GM12878 (cell line): ENCODE data around the gene PTPRM. TPM values are rescaled to one million over a fixed set of nuclear protein-coding genes. Genes with fewer than 3 reads are reported as not detected.

Experiments used
- ATAC-seq: fragments of 200-7000 bp; cut with Tn5 transposase; 3 replicates; pipeline ENCODE4 v1.9.1; 2020; ENCODE audit warnings: mild to moderate bottlenecking, moderate library complexity
- BruUV-seq: library from RNA; stranded (reverse); fragments of 400-500 nt; replicated peaks from 2 replicates; lab custom pipeline; 2021; lab: Mats Ljungman, UMichigan
- CTCF ChIA-PET: fragments of 300-600 bp; sonication (Branson Sonifier 250); formaldehyde crosslinking; extraction: SDS; loops from one replicate; lab custom pipeline; 2021; ENCODE audit warnings: inconsistent platforms; lab: Yijun Ruan, JAX
- POLR2A ChIA-PET: fragments of 350-600 bp; formaldehyde crosslinking; extraction: SDS; loops from one replicate; lab custom pipeline; 2021; ENCODE audit warnings: inconsistent platforms; lab: Charles Lee
- RAD21 ChIA-PET: fragments of 300-600 bp; sonication (Branson Sonifier 250); formaldehyde crosslinking; loops from one replicate; lab custom pipeline; 2023; ENCODE audit warnings: antibody characterized with exemption; ENCODE audit not compliant: unreplicated experiment; lab: Charles Lee
- SMC1A ChIA-PET: fragments of 300-600 bp; sonication (Branson Sonifier 250); formaldehyde crosslinking; loops from one replicate; lab custom pipeline; 2023; ENCODE audit not compliant: unreplicated experiment, uncharacterized antibody; lab: Charles Lee
- DNase-seq: peaks from one replicate; pipeline ENCODE4 v3.0.0-alpha.2; 2011; ENCODE audit warnings: low read depth, low spot score
- FAIRE-seq: peaks from 3 replicates; lab custom pipeline; 2011; peaks lifted over from hg19 to GRCh38; lab: Jason Lieb, UNC
- H2AFZ ChIP-seq: 2 replicates; pipeline ENCODE4 v1.6.0; 2011; ENCODE audit warnings: low read depth, low read length, control low read depth; ENCODE audit not compliant: control insufficient read depth
- H3K27ac ChIP-seq: 2 replicates; pipeline ENCODE4 v1.5.1; 2011; ENCODE audit warnings: control low read depth; ENCODE audit not compliant: control insufficient read depth, insufficient read depth
- H3K27me3 ChIP-seq, 2 experiments: replicated peaks in 1 of 2; 2 replicates each; pipeline versions ENCODE4 v1.6.0 to v1.6.1; 2011; ENCODE audit warnings: low read length in 1 of 2; ENCODE audit not compliant: control insufficient read depth in 2 of 2, insufficient read depth in 2 of 2
- H3K36me3 ChIP-seq, 2 experiments: 2 replicates each; pipeline ENCODE4 v1.5.1; 2011; ENCODE audit warnings: low read length in 1 of 2; ENCODE audit not compliant: control insufficient read depth in 2 of 2, insufficient read depth in 2 of 2
- H3K4me1 ChIP-seq: 2 replicates; pipeline ENCODE4 v1.6.1; 2011; ENCODE audit warnings: mild to moderate bottlenecking, low read length, moderate library complexity, mixed read lengths; ENCODE audit not compliant: control insufficient read depth, insufficient read depth
- H3K4me2 ChIP-seq: 2 replicates; pipeline ENCODE4 v1.6.0; 2011; ENCODE audit warnings: control low read depth; ENCODE audit not compliant: control insufficient read depth, insufficient read depth
- H3K4me3 ChIP-seq: fragments of 200-600 bp; sonication (generic); 2 replicates; pipeline ENCODE4 v1.5.1; 2016
- H3K79me2 ChIP-seq: 2 replicates; pipeline ENCODE4 v1.6.0; 2011; ENCODE audit warnings: low read length; ENCODE audit not compliant: control insufficient read depth, insufficient read depth
- H3K9ac ChIP-seq: 2 replicates; pipeline ENCODE4 v1.8.0; 2011; ENCODE audit warnings: low read length, control low read depth, mixed read lengths; ENCODE audit not compliant: control insufficient read depth, insufficient read depth
- H3K9me3 ChIP-seq: replicated peaks from 3 replicates; pipeline ENCODE4 v1.5.1; 2011; ENCODE audit warnings: mild to moderate bottlenecking, low read length; ENCODE audit not compliant: control insufficient read depth, insufficient read depth
- H4K20me1 ChIP-seq: 2 replicates; pipeline ENCODE4 v1.6.0; 2011; ENCODE audit not compliant: control insufficient read depth, insufficient read depth
- CBX5 ChIP-seq: sonication (generic); IDR thresholded peaks from 2 replicates; pipeline ENCODE4 v1.6.1; 2016; ENCODE audit warnings: low read depth, moderate library complexity, mild to moderate bottlenecking, inconsistent platforms
- PAX8 ChIP-seq: fragments of 450-650 bp; IDR thresholded peaks from 2 replicates; pipeline ENCODE4 v1.6.1; 2017; ENCODE audit warnings: mild to moderate bottlenecking, moderate library complexity
- TBL1XR1 ChIP-seq: IDR thresholded peaks from 2 replicates; pipeline ENCODE4 v1.6.1; 2012; ENCODE audit warnings: low read depth, low read length, improper control_type of control experiment
- WRNIP1 ChIP-seq: IDR thresholded peaks from 2 replicates; pipeline ENCODE4 v1.6.1; 2011; ENCODE audit warnings: low read depth, low read length, improper control_type of control experiment, borderline replicate concordance
- ZNF207 ChIP-seq: fragments of 450-650 bp; IDR thresholded peaks from 2 replicates; pipeline ENCODE4 v1.6.1; 2014; ENCODE audit warnings: antibody characterized with exemption, mild to moderate bottlenecking, borderline replicate concordance
- WGBS: methylation state at CpG from one replicate; pipeline ENCODE4 v1.1.6; 2016; ENCODE audit warnings: low lambda C conversion rate; ENCODE audit not compliant: insufficient replicate concordance, insufficient coverage; ENCODE audit errors: missing lambda C conversion rate; 5-methylcytosine and 5-hydroxymethylcytosine counted together
- in situ Hi-C: fragments of 300-500 bp; cut with MboI; formaldehyde crosslinking; loops from 9 replicates; pipeline ENCODE4 v1.14.3; 2018; ENCODE audit warnings: mixed read lengths
- intact Hi-C: fragments of 100-400 bp; cut with micrococcal nuclease; formaldehyde crosslinking; loops from one replicate; pipeline ENCODE4 v1.14.2; 2022; ENCODE audit not compliant: unreplicated experiment
- polyA plus RNA-seq, 11 experiments: library from polyadenylated mRNA; depleted of rRNA in 4 of 11; unstranded in 6 of 11; stranded (reverse) in 5 of 11; fragments of >200 nt; fragmentation: Nextera tagmentation in 4 of 11; fragmentation: Illumina TruSeq in 1 of 11; extraction: Ambion mirVana in 4 of 11; extraction: Trizol in 1 of 11; gene quantifications; 1 replicate in 1 of 11; 2 replicates in 10 of 11; pipeline versions ENCODE4 v1.2.1 to v1.2.3, GENCODE V29; 2011 to 2016; ENCODE audit warnings: inconsistent platforms in 2 of 11, missing spikeins in 2 of 11, low read depth in 1 of 11
- total RNA-seq, 4 experiments: library from RNA; depleted of rRNA in 3 of 4; stranded (reverse); fragments of >200 nt in 3 of 4; fragmentation: Illumina TruSeq in 1 of 4; extraction: Trizol in 1 of 4; gene quantifications; 2 replicates each; pipeline versions ENCODE4 v1.2.1 to v1.2.3, GENCODE V29; 2013 to 2021
- TF ChIP-seq, protein P1 (sequence below): IDR thresholded peaks from 2 replicates; pipeline ENCODE4 v1.6.1; 2011; ENCODE audit warnings: low read depth, mild to moderate bottlenecking, low read length, moderate library complexity, borderline replicate concordance; ENCODE audit errors: extremely low read depth

The PTPRM gene
- total and polyA plus RNA-seq, 10 of the 15 experiments (the other 5 are each of a cell fraction or from before 2014, with no cell fraction given) = 0.07 to 22.6 (median 0.60) TPM

DNA sequence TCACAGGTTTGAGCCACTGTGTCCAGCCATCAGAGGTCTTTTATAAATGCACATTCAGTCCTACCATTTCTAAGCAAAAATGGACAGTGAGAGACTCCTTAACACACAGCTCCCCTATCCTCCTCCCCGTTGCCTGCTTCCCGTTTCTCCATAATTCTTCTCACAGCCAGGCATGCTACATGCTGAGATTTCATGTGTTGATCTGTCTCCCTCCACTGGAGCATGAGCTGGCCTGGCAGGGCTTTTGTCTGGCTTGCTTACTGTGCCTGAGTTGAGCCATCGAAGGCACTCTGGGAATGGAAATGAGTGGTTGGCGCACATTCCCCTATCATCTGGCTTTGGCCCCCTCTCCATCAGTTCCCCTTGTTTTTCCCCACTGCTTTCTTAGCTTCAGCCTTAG lies 413.5 kb downstream of the PTPRM start:
- no peak overlapping the region for H2AFZ ChIP-seq

DNA sequence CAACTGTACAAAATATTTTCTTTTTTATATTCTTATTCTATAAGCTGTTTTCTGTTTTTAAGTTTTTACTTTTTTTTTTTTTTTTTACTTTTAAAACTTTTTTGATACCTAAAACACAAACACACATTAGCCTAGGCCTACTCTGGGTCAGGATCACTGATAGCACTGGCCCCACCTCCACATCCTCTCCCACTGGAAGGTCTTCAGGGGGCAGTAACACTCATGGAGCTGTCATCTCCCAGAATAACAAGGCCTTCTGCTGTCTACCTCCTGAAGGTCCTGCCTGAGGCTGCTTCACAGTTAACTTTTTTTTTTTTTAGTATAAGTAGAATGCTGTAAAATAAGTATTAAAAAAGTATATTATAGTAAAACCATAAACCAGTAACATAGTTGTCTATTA lies 415.1 kb downstream of the PTPRM start:
- ATAC-seq = no peak
- no peaks in the 10 kb centered on the region for H3K9me3 ChIP-seq
- H2AFZ ChIP-seq = no peak overlapping the region
- no peaks in the 10 kb centered on the region for H4K20me1 ChIP-seq
- H3K27me3 ChIP-seq = no peaks in the 10 kb centered on the region
- FAIRE-seq = no peak
- BruUV-seq = no TSS peak
- H3K4me3 ChIP-seq = no peak overlapping the region
- CTCF ChIA-PET = interaction anchor here (0.7 to 1.5 kb wide), 5 partner anchors 9 to 71 kb away, joined by 3 to 6 read pairs (median 3); no protein-coding TSS in a partner anchor
- no peak for TF ChIP-seq WRNIP1
- TF ChIP-seq, protein P1, sequence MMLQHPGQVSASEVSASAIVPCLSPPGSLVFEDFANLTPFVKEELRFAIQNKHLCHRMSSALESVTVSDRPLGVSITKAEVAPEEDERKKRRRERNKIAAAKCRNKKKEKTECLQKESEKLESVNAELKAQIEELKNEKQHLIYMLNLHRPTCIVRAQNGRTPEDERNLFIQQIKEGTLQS = no peak
- TF ChIP-seq TBL1XR1 = no peak
- no peak for TF ChIP-seq ZNF207
- TF ChIP-seq CBX5 = no peak
- POLR2A ChIA-PET = interaction anchor here (0.7 to 1.1 kb wide), 2 partner anchors 38 to 56 kb away, joined by 3 read pairs; no protein-coding TSS in a partner anchor
- H3K4me2 ChIP-seq = no peak overlapping the region
- H3K79me2 ChIP-seq = no peaks in the 10 kb centered on the region
- in situ Hi-C loops (no loop called here), intact Hi-C loops (no loop called here)
- no peak for DNase-seq
- no peaks in the 10 kb centered on the region for H3K4me1 ChIP-seq
- H3K36me3 ChIP-seq = no peaks in the 10 kb centered on the region
- no peak overlapping the region for H3K27ac ChIP-seq
- RAD21 ChIA-PET = interaction anchor here (0.6 kb wide), 1 partner anchor 1480 kb away, joined by 3 read pairs; no protein-coding TSS in a partner anchor
- no peak overlapping the region for H3K9ac ChIP-seq
- SMC1A ChIA-PET = interaction anchor here (0.6 to 1.5 kb wide), 10 partner anchors 10 to 330 kb away, joined by 3 to 6 read pairs (median 4); no protein-coding TSS in a partner anchor

More for the DNA sequence above, 413.5 kb downstream of the PTPRM start:
- SMC1A ChIA-PET = interaction anchor here (1.5 to 1.7 kb wide), 2 partner anchors 10 to 27 kb away, joined by 3 to 7 read pairs; no protein-coding TSS in a partner anchor
- ATAC-seq = no peak
- Histone ChIP-seq H3K9ac (no peak overlapping the region), H3K79me2 (no peaks in the 10 kb centered on the region), H3K9me3 (no peaks in the 10 kb centered on the region), H3K27ac (no peak overlapping the region), H3K4me2 (no peak overlapping the region), H3K4me1 (no peaks in the 10 kb centered on the region), H3K4me3 (no peak overlapping the region), H4K20me1 (no peaks in the 10 kb centered on the region), H3K27me3 (no peaks in the 10 kb centered on the region), H3K36me3 (no peaks in the 10 kb centered on the region)
- 57% methylated on average over 4 of the region's 4 CpGs for WGBS
- no TSS peak for BruUV-seq
- intact Hi-C loops (no loop called here), in situ Hi-C loops (no loop called here)
- POLR2A ChIA-PET = no interaction called here
- no peak for TF ChIP-seq PAX8
- RAD21 ChIA-PET = interaction anchor here (2.2 kb wide), 1 partner anchor 22 kb away, joined by 8 read pairs; no protein-coding TSS in a partner anchor
- no peak for FAIRE-seq
- CTCF ChIA-PET = interaction anchor here (2.7 kb wide), 1 partner anchor 30 kb away, joined by 6 read pairs; no protein-coding TSS in a partner anchor
- DNase-seq = no peak
